GM13977 (cell line): Measurements from ENCODE around the gene GABBR1.
"Not testable (repeated sequence)": the region's sequence is repeated elsewhere in the genome, so short reads cannot be mapped to it uniquely, and the experiment has no call there.

Source experiments
- DNase-seq: peaks from one replicate; pipeline ENCODE4 v3.0.0; 2012; ENCODE audit warnings: low spot score
- in situ Hi-C: fragments of 300-500 bp; cut with MboI; formaldehyde crosslinking; loops from one replicate; pipeline ENCODE4 v1.12.0; 2022; ENCODE audit warnings: low sequenced_read_pairs, low pct_unique_long_range_greater_than_20kb, mixed read lengths, inconsistent platforms; ENCODE audit not compliant: unreplicated experiment
- TF ChIP-seq, protein P1 (sequence below): IDR thresholded peaks from 2 replicates; pipeline ENCODE4 v1.5.1; 2012; ENCODE audit warnings: mild to moderate bottlenecking, control low read depth; ENCODE audit not compliant: insufficient read depth; ENCODE audit errors: extremely low read depth, missing control alignments

GABBR1 gene

DNA sequence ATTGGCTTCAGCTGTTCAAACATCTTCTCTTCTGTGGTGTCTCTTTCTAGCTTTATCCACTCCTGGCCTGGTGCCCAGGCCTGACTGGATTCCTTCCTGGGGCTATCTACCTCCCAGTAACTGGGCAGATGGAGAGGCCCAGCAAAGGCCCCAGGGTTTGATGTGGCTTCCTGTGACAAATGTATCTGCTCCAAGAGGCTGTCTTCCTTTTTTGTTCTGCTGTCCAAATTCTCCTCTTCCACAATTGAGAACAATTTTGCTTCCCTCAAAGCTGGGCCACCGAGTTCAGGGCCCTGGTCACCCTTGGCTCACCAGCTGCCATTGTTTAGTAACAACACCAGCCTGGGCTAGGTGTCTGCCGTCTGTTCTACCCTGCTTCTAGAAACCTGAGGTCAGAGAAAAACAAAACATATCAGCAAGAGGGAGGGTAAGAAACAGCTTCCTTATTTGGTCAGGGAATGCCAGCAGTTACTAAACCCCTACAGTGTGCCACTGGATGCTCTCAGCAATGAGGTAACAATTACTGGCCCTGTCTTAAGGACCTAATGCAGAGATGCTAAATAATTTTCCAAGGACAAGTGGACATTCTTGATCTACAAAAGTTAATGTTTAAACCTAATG, 44.1 kb upstream of the GABBR1 start:
- TF ChIP-seq, protein P1, sequence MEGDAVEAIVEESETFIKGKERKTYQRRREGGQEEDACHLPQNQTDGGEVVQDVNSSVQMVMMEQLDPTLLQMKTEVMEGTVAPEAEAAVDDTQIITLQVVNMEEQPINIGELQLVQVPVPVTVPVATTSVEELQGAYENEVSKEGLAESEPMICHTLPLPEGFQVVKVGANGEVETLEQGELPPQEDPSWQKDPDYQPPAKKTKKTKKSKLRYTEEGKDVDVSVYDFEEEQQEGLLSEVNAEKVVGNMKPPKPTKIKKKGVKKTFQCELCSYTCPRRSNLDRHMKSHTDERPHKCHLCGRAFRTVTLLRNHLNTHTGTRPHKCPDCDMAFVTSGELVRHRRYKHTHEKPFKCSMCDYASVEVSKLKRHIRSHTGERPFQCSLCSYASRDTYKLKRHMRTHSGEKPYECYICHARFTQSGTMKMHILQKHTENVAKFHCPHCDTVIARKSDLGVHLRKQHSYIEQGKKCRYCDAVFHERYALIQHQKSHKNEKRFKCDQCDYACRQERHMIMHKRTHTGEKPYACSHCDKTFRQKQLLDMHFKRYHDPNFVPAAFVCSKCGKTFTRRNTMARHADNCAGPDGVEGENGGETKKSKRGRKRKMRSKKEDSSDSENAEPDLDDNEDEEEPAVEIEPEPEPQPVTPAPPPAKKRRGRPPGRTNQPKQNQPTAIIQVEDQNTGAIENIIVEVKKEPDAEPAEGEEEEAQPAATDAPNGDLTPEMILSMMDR = no peak
- in situ Hi-C loops = no loop called here
- no peak for DNase-seq

DNA sequence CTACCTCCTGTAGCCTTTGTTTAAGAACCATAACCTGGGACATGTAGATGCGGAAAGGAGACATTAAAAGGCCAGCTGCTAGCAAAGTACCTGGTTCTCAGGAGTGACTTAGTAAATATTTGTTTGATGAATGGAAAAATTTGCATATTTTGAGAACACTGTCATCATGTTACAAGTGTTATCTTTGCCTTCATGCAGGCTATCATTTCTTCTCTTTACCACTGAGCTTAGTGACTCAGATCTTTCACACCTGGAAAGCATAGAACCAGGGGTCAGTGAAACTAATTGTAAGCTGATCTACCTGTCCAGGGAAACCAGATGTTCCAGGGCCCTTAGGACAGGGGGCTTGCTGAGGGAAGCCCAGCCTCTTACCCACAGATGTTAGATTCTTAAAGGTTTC, 42.6 kb upstream of the GABBR1 start:
- in situ Hi-C loops = no loop called here
- TF ChIP-seq, protein P1 = no peak
- no peak for DNase-seq

DNA sequence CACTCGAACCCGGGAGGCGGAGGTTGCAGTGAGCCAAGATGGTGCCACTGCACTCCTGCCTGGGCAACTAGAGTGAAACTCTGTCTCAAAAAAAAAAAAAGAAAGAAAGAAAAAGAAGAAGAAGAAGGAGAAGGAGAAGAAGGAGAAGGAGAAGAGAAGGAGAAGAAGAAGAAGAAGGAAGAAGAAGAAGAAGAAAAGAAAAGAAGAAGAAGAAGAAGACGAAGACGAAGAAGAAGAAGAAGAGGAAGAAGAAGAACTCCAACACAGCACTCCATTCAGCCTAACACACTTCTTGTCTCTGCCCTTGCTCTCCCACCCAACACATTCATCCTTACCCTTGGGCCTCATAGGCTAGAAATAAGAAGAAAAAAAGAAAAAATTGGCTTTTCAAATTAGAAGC, 41.0 kb upstream of the GABBR1 start:
- in situ Hi-C loops = no loop called here
- no peak for DNase-seq
- TF ChIP-seq, protein P1 = no peak

DNA sequence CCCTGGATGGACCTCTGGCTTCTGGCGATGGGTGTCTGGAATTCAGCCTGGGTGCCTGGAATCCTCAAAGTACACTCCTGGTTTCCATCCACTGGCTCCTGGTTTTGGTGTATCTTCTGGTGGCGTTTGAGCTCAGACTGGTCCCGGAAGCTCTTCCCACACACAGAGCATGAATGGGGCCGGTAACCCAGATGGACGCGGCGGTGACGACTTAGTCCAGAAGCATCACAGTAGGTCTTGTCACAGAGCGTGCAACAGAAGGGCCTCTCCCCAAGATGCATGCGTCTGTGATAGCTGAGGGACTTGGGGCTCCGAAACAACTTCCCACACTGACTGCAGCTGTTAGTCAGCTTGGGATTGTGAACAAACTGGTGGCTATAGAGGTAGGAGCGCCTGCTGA, 40.2 kb upstream of the GABBR1 start:
- TF ChIP-seq, protein P1 = no peak
- DNase-seq = no peak
- in situ Hi-C loops = no loop called here

DNA sequence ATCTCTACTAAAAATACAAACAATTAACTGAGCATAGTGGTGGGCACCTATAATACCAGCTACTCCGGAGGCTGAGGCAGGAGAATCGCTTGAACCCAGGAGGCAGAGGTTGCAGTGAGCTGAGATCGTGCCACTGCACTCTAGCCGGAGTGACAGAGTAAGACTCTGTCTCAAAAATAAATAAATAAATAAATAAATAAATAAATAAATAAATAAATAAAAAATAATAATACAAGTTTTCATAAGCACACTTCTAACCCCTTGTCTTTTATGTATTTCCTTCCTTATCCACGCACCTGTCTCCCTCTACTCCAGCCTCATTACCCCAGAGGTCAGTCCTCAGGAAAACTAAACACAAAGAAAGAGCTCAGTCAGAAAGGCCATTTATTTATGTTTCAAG, 39.1 kb upstream of the GABBR1 start:
- DNase-seq, in situ Hi-C loops: not testable (repeated sequence)

DNA sequence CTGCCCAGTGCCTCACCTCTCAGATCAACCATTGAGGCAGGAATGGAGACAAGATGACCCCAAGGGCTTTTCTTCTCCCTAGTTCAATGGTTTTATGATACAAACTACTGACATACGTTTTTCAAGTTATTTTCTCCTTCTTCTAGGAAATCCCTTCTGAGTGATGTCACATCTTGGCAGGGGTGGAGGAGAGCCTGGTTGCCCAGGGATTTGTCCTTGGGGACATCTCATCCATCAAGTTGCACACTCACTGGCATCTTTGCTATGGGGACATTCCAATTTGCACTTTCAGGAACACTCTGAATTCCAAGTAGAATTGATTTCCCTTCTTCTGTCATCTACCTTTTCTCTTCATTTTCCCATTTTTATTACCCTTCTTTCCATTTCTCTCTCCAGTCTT, 38.0 kb upstream of the GABBR1 start:
- DNase-seq = no peak
- TF ChIP-seq, protein P1 = no peak
- in situ Hi-C loops = no loop called here

DNA sequence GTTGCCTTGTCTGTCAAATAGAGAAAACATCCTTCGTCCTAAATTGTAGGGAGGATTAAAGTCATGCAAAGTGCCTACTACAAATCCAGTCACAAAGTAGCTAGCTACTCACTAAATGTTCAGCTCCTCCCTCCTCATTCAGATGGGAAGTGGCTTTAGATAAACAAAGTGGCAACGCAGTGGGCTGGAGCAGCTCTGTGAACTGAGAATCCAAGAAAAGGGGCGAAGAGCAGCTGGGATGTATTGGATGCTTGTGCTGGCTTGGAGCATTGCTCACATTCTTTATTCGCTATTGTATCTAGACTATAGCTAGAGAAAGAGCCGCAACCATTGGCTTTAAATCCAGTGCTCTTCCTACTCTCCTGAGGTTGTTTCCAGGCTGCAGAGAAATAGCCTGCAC, 34.2 kb upstream of the GABBR1 start:
- in situ Hi-C loops = no loop called here
- TF ChIP-seq, protein P1 = no peak
- DNase-seq = no peak
